ENCODE results near the gene KRT1. TPM values are rescaled to one million over a fixed set of nuclear protein-coding genes. Genes with fewer than 3 reads are reported as not detected.
A peak's percentile ranks its signal among the peaks of the same experiment; 100 is the strongest.

Gene KRT1
- total RNA-seq, 6 experiments from 2014 or later: not detected

DNA sequence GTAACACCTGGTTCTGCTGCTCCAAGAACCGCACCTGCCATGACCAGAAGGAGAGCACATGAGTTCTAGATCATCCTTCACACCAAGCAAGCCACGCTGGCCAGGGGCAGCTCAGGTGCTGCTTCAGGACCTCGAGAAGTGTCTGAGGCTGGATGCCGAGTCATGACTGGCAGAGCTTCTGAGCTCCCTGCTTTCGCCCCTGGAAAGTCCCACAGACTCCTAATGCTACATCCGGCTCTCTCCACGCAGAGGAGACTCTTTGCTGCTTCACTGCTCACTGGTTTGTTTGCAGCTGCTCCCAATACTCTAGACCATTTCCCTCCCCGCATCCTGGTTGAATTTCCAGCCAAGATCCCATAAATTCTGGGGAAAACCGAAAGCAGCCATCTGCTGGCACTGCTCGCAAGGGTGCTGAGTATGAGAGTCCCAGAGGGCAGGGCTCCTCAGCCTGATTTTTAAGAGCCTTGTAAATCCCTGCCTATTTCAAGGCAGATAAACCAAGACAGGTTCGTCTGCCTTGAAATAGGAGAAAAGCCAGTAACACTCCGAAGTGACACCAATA is 29.6 kb downstream of the KRT1 start:
- WGBS (ENCODE audit: insufficient coverage, low coverage, low lambda C conversion rate, missing lambda C conversion rate): 45% methylated on average over 9 of the region's 12 CpGs
- Histone ChIP-seq H3K27ac (no peak overlapping the region), H3K27me3 (no peaks in the 10 kb centered on the region), H3K9me3 (no peaks in the 10 kb centered on the region), H3K36me3 (no peaks in the 10 kb centered on the region), H3K4me3 (no peak overlapping the region), H3K4me1 (no peaks in the 10 kb centered on the region)
- DNase-seq (no peak), ATAC-seq (peak in 3 of 4 donors; percentile 42 to 49 (median 47))
- TF ChIP-seq POLR2A (IDR thresholded peaks at IDR 0.05): no peak
- TF ChIP-seq, protein P1, sequence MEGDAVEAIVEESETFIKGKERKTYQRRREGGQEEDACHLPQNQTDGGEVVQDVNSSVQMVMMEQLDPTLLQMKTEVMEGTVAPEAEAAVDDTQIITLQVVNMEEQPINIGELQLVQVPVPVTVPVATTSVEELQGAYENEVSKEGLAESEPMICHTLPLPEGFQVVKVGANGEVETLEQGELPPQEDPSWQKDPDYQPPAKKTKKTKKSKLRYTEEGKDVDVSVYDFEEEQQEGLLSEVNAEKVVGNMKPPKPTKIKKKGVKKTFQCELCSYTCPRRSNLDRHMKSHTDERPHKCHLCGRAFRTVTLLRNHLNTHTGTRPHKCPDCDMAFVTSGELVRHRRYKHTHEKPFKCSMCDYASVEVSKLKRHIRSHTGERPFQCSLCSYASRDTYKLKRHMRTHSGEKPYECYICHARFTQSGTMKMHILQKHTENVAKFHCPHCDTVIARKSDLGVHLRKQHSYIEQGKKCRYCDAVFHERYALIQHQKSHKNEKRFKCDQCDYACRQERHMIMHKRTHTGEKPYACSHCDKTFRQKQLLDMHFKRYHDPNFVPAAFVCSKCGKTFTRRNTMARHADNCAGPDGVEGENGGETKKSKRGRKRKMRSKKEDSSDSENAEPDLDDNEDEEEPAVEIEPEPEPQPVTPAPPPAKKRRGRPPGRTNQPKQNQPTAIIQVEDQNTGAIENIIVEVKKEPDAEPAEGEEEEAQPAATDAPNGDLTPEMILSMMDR (IDR thresholded peaks at IDR 0.05): no peak
- intact Hi-C loops (cut with DNase I): no loop called here

DNA sequence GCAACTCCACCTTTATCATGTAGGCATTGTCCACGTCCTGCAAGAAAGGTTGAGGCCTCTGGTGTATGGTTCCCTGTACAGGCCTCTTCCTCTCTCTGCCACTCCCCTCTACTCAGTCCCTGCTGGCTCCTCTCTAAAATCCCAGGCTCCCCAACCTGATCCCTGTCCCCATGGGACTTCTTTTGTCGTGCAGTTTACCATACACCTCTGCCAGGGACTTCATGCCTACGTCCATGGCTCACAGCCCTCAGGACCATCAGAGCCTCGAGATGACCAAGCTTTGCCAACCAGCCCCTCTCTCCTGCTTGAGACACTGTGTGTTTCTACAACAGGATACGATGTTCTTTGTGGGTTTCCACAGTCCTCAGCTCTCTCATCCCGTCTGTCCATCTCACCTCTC is 31.1 kb downstream of the KRT1 start:
- intact Hi-C loops (cut with DNase I): no loop called here
- H3K36me3 ChIP-seq: no peaks in the 10 kb centered on the region
- ATAC-seq (no peak), DNase-seq (no peak)
- H3K9me3 ChIP-seq: no peaks in the 10 kb centered on the region
- no peaks in the 10 kb centered on the region for H3K4me1 ChIP-seq
- H3K27me3 ChIP-seq: no peaks in the 10 kb centered on the region
- no peak overlapping the region for H3K27ac ChIP-seq
- no peak overlapping the region for H3K4me3 ChIP-seq
- no peak for TF ChIP-seq POLR2A (IDR thresholded peaks at IDR 0.05)
- TF ChIP-seq, protein P1 (IDR thresholded peaks at IDR 0.05): no peak
- 50% methylated on average over 5 of the region's 6 CpGs for WGBS (ENCODE audit: insufficient coverage, low coverage, low lambda C conversion rate, missing lambda C conversion rate)

DNA sequence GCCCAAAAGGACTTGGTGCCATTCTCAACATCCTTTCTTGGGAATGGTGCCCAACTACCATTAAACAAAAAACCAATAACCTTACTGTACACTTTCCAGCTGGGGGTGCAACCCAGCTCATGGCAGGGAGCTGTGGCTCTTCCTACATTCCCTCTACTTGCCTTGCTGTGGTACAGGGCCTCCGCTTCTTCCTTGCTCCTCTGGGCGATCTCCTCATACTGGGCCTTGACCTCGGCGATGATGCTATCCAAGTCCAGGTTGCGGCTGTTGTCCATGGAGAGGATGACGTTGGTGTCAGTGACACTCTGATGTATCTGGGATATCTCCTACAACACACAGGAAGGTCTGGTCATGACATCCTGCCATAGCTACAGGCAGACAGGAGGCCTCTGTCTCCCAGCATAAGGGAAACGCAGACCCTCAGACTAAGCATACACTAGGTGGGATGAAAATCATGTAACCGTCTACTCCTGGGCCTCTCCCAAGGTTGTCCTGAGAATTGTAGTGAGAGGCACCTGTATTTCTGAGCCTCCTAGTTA is 32.1 kb downstream of the KRT1 start:
- no peak for DNase-seq

DNA sequence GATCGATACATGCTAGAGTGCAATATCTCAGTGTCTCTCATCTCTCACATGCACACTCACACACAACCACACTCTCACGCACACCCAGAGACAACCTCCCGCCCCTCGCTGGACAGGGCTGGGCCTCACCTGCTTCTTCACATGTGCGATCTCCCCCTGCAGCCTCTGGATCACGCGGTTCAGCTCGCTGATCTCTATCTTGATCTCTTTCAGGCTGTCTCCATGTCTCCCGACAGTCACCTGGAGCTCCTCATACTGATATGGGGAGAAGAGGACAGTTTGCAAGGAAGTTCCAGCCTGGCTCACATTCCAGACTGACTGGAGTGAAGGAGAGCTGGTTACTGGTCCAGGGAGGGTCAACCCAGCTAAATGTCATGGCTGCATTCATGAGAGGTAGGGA is 32.6 kb downstream of the KRT1 start:
- no peak overlapping the region for H3K4me3 ChIP-seq
- no peak overlapping the region for H3K27ac ChIP-seq
- DNase-seq: no peak
- no peak for TF ChIP-seq POLR2A (IDR thresholded peaks at IDR 0.05)
- TF ChIP-seq, protein P1 (IDR thresholded peaks at IDR 0.05): no peak
- intact Hi-C loops (cut with DNase I): no loop called here
- H3K9me3 ChIP-seq: no peaks in the 10 kb centered on the region
- H3K4me1 ChIP-seq: no peaks in the 10 kb centered on the region
- no peaks in the 10 kb centered on the region for H3K36me3 ChIP-seq
- WGBS (ENCODE audit: insufficient coverage, low coverage, low lambda C conversion rate, missing lambda C conversion rate): 93% methylated on average over 9 of the region's 9 CpGs
- no peak for ATAC-seq
- no peaks in the 10 kb centered on the region for H3K27me3 ChIP-seq

More for the DNA sequence above, 32.1 kb downstream of the KRT1 start:
- no peak for TF ChIP-seq POLR2A (IDR thresholded peaks at IDR 0.05)
- Histone ChIP-seq H3K9me3 (no peaks in the 10 kb centered on the region), H3K4me3 (no peak overlapping the region), H3K27ac (no peak overlapping the region), H3K36me3 (no peaks in the 10 kb centered on the region), H3K27me3 (no peaks in the 10 kb centered on the region), H3K4me1 (no peaks in the 10 kb centered on the region)
- no peak for ATAC-seq
- 92% methylated on average over 4 of the region's 8 CpGs for WGBS (ENCODE audit: insufficient coverage, low coverage, low lambda C conversion rate, missing lambda C conversion rate)
- intact Hi-C loops (cut with DNase I): no loop called here

DNA sequence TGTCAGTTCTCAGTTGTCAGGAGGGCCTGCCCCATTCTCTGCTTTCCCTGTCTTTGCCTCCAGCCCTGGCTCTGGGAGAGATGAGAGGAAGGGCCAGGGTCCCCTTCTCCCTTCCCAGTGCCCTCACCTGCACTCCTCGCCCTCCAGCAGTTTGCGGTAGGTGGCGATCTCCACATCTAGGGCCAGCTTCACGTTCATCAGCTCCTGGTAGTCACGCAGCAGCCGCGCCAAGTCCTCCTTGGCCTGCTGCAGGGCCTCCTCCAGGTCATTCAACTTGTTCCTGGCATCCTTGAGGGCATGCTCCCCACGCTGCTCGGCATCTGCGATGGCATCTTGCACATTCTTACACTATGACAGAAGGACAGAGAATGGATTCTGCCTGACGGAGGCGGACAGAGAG is 33.6 kb downstream of the KRT1 start:
- no peak for DNase-seq
- no peak overlapping the region for H3K4me3 ChIP-seq
- H3K36me3 ChIP-seq: no peaks in the 10 kb centered on the region
- no peaks in the 10 kb centered on the region for H3K27me3 ChIP-seq
- intact Hi-C loops (cut with DNase I): no loop called here
- no peaks in the 10 kb centered on the region for H3K9me3 ChIP-seq
- 91% methylated on average over 6 of the region's 12 CpGs for WGBS (ENCODE audit: insufficient coverage, low coverage, low lambda C conversion rate, missing lambda C conversion rate)
- H3K27ac ChIP-seq: no peak overlapping the region
- no peaks in the 10 kb centered on the region for H3K4me1 ChIP-seq
- TF ChIP-seq, protein P1 (IDR thresholded peaks at IDR 0.05): no peak
- TF ChIP-seq POLR2A (IDR thresholded peaks at IDR 0.05): no peak
- ATAC-seq: no peak
